Thyroid gland (tissue), 4 donors: ENCODE data around the gene NR1H4. TPM values are rescaled to one million over a fixed set of nuclear protein-coding genes. Genes with fewer than 3 reads are reported as not detected.
"Not testable (repeated sequence)": the region's sequence is repeated elsewhere in the genome, so short reads cannot be mapped to it uniquely, and the experiment has no call there.

ENCODE experiments used
- DNase-seq, 2 donors: peaks; one replicate each; pipeline ENCODE4 v3.0.0-alpha.2; 2019
- H3K27ac ChIP-seq, 3 donors: fragments of 200-600 bp; sonication (generic); 1 replicate in 2 of 3; 2 replicates in 1 of 3; pipeline ENCODE4 v1.5.1; 2016 to 2019; ENCODE audit warnings: mild to moderate bottlenecking in 1 of 3, moderate library complexity in 1 of 3
- H3K27me3 ChIP-seq: fragments of 200-600 bp; sonication (generic); one replicate; pipeline ENCODE4 v1.5.1; 2019
- H3K36me3 ChIP-seq, 2 donors: fragments of 200-600 bp; sonication (generic); one replicate each; pipeline ENCODE4 v1.5.1; 2016 to 2019
- H3K4me1 ChIP-seq, 2 donors: fragments of 200-600 bp; sonication (generic); one replicate each; pipeline ENCODE4 v1.5.1; 2017 to 2019
- H3K4me3 ChIP-seq, 3 donors: fragments of 200-600 bp; sonication (generic); replicated peaks in 1 of 3; 1 replicate in 2 of 3; 2 replicates in 1 of 3; pipeline ENCODE4 v1.5.1; 2016; ENCODE audit warnings: mild to moderate bottlenecking in 1 of 3
- H3K9me3 ChIP-seq: fragments of 200-600 bp; sonication (generic); one replicate; pipeline ENCODE4 v1.5.1; 2017
- CTCF ChIP-seq, 6 experiments: fragments of 200-600 bp in 3 of 6; fragments of 450-650 bp in 3 of 6; sonication (generic) in 3 of 6; IDR thresholded peaks; one replicate each; pipeline ENCODE4 v1.5.1; 2016 to 2019; ENCODE audit warnings: antibody characterized with exemption in 6 of 6, mild to moderate bottlenecking in 2 of 6, inconsistent platforms in 1 of 6, moderate library complexity in 1 of 6
- POLR2A ChIP-seq, 2 donors: fragments of 450-650 bp; IDR thresholded peaks; one replicate each; pipeline ENCODE4 v1.6.1; 2017; ENCODE audit warnings: antibody characterized with exemption in 2 of 2, mild to moderate bottlenecking in 2 of 2, moderate library complexity in 1 of 2
- WGBS, 2 donors: methylation state at CpG; one replicate each; pipeline ENCODE4 v1.1.5; 2017; 5-methylcytosine and 5-hydroxymethylcytosine counted together
- intact Hi-C: fragments of 100-400 bp; cut with DNase I; formaldehyde crosslinking; loops from one replicate; pipeline ENCODE4 v1.15.1; 2023
- total RNA-seq, 4 donors: library from RNA; depleted of rRNA; stranded (reverse); fragments of >200 nt; gene quantifications; one replicate each; pipeline ENCODE4 v1.2.3, GENCODE V29; 2016

Gene NR1H4
- total RNA-seq, 4 donors from 2014 or later = not detected

- no peaks in the 10 kb centered on the region for H3K27me3 ChIP-seq
- H3K4me1 ChIP-seq = no peaks in the 10 kb centered on the region
- WGBS, 2 donors = 79 to 82% methylated on average over 1 of the region's 1 CpG
- TF ChIP-seq CTCF (IDR thresholded peaks at IDR 0.05) = no peak
- TF ChIP-seq POLR2A (IDR thresholded peaks at IDR 0.05) = no peak
- intact Hi-C loops = no loop called here
- H3K4me3 ChIP-seq = no peak overlapping the region
- DNase-seq = no peak
- no peaks in the 10 kb centered on the region for H3K9me3 ChIP-seq
- no peaks in the 10 kb centered on the region for H3K36me3 ChIP-seq
- no peak overlapping the region for H3K27ac ChIP-seq
Observed at GRCh38 chr12:100545092-100545491, 71.4 kb downstream of the NR1H4 start.

- H3K4me3 ChIP-seq = no peak overlapping the region
- no peak for DNase-seq
- no peak overlapping the region for H3K27ac ChIP-seq
- H3K36me3 ChIP-seq = no peaks in the 10 kb centered on the region
- TF ChIP-seq POLR2A (IDR thresholded peaks at IDR 0.05) = no peak
- TF ChIP-seq CTCF (IDR thresholded peaks at IDR 0.05) = no peak
- no peaks in the 10 kb centered on the region for H3K27me3 ChIP-seq
- H3K4me1 ChIP-seq = no peaks in the 10 kb centered on the region
- H3K9me3 ChIP-seq = no peaks in the 10 kb centered on the region
- intact Hi-C loops = no loop called here
- 52 to 53% methylated on average over 3 of the region's 3 CpGs for WGBS, 2 donors
Observed at GRCh38 chr12:100553936-100554335, 80.3 kb downstream of the NR1H4 start.

- intact Hi-C loops = no loop called here
- H3K4me3 ChIP-seq = no peak overlapping the region
Observed at GRCh38 chr12:100554608-100555077, 81.0 kb downstream of the NR1H4 start.

GRCh38 chr12:100555722-100556121 lies 82.1 kb downstream of the NR1H4 start:
- Histone ChIP-seq H3K27ac (no peak overlapping the region), H3K4me3 (no peak overlapping the region), H3K4me1 (no peaks in the 10 kb centered on the region), H3K9me3 (no peaks in the 10 kb centered on the region), H3K27me3 (no peaks in the 10 kb centered on the region), H3K36me3 (no peaks in the 10 kb centered on the region)
- no peak for DNase-seq
- 62 to 65% methylated on average over 2 of the region's 2 CpGs for WGBS, 2 donors
- TF ChIP-seq CTCF (IDR thresholded peaks at IDR 0.05) (no peak), POLR2A (IDR thresholded peaks at IDR 0.05) (no peak)
- intact Hi-C loops = no loop called here

More at GRCh38 chr12:100554608-100555077, 81.0 kb downstream of the NR1H4 start:
- Histone ChIP-seq H3K9me3 (no peaks in the 10 kb centered on the region), H3K36me3 (no peaks in the 10 kb centered on the region), H3K27me3 (no peaks in the 10 kb centered on the region), H3K27ac (no peak overlapping the region), H3K4me1 (no peaks in the 10 kb centered on the region)
- no peak for TF ChIP-seq POLR2A (IDR thresholded peaks at IDR 0.05)
- TF ChIP-seq CTCF (IDR thresholded peaks at IDR 0.05) = peak in 5 of 6 experiments; percentile 62 to 84 (median 70)
- DNase-seq = no peak
- WGBS, 2 donors = 0% methylated on average over 1 of the region's 1 CpG

- no peak overlapping the region for H3K4me3 ChIP-seq
- H3K27me3 ChIP-seq = no peaks in the 10 kb centered on the region
- H3K27ac ChIP-seq = no peak overlapping the region
- intact Hi-C loops = no loop called here
- no peaks in the 10 kb centered on the region for H3K36me3 ChIP-seq
- H3K4me1 ChIP-seq = no peaks in the 10 kb centered on the region
- TF ChIP-seq CTCF (IDR thresholded peaks at IDR 0.05) (no peak), POLR2A (IDR thresholded peaks at IDR 0.05) (no peak)
- no peaks in the 10 kb centered on the region for H3K9me3 ChIP-seq
- no peak for DNase-seq
- 99% methylated on average over 2 of the region's 2 CpGs for WGBS, 2 donors
Observed at GRCh38 chr12:100557357-100557756, 83.7 kb downstream of the NR1H4 start.

GRCh38 chr12:100559261-100559660 lies 85.6 kb downstream of the NR1H4 start:
- H3K27me3 ChIP-seq, H3K4me3 ChIP-seq, DNase-seq, H3K9me3 ChIP-seq, intact Hi-C loops, H3K4me1 ChIP-seq, H3K27ac ChIP-seq, H3K36me3 ChIP-seq: not testable (repeated sequence)
- 100% methylated on average over 5 to 7 of the region's 21 CpGs for WGBS, 2 donors
